ENCODE data around the gene ARHGAP24. TPM values are rescaled to one million over a fixed set of nuclear protein-coding genes. Genes with fewer than 3 reads are reported as not detected.

ARHGAP24 gene
- total and polyA plus RNA-seq, 2 donors from 2014 or later: 78.1 to 94.7 TPM

DNA sequence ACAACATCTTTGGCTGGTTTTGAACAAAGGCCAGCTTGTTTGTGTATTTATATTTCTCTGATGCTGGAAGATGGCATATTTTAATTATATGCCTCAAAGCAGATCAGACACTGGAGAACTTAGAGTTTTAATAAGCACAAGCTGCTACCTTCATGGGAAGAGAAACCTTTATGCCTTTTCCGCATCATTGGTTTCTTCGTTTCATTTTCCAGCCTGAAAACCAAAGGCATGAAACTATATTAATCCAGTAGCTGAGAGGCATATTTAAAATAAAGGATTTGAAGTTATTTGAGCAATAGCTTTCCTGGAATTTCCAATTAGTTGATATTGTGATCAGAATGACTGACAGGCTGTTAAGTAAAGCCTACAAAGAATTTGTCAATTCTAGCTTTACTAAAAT is 141.0 kb downstream of the ARHGAP24 start:
- FAIRE-seq: no peak
- intact Hi-C loops (cut with DNase I): no loop called here

GRCh38 chr4:85617202-85617601 is 142.3 kb downstream of the ARHGAP24 start:
- no peak for DNase-seq
- no peak for FAIRE-seq
- no peak for TF ChIP-seq CTCF (IDR thresholded peaks at IDR 0.05; ENCODE audit: borderline replicate concordance, extremely low read depth, insufficient read depth)
- H3K9me3 ChIP-seq (ENCODE audit: control insufficient read depth in 2 of 3, insufficient read depth in 1 of 3, low read length in 3 of 3): no peaks in the 10 kb centered on the region
- intact Hi-C loops (cut with DNase I): no loop called here
- H3K27ac ChIP-seq (ENCODE audit: low read depth in 2 of 2, low read length in 2 of 2): no peak overlapping the region
- H3K27me3 ChIP-seq (ENCODE audit: control insufficient read depth, insufficient read depth, low read length): no peaks in the 10 kb centered on the region
- H3K36me3 ChIP-seq (ENCODE audit: control insufficient read depth in 2 of 3, insufficient read depth in 3 of 3, low read length in 3 of 3): no peaks in the 10 kb centered on the region
- H3K4me3 ChIP-seq (ENCODE audit: low read length in 3 of 3): no peak overlapping the region
- no peak overlapping the region for H3K9ac ChIP-seq (ENCODE audit: low read length in 3 of 3)
- no peaks in the 10 kb centered on the region for H3K4me1 ChIP-seq (ENCODE audit: control insufficient read depth in 2 of 3, insufficient read depth in 2 of 3, low read depth in 1 of 3, low read length in 3 of 3)

More for the DNA sequence above, 141.0 kb downstream of the ARHGAP24 start:
- peak in 1 of 5 donors; percentile 9 for DNase-seq
- Histone ChIP-seq H3K4me3 (ENCODE audit: low read length in 3 of 3) (no peak overlapping the region), H3K27me3 (ENCODE audit: control insufficient read depth, insufficient read depth, low read length) (no peaks in the 10 kb centered on the region), H3K4me1 (ENCODE audit: control insufficient read depth in 2 of 3, insufficient read depth in 2 of 3, low read depth in 1 of 3, low read length in 3 of 3) (no peaks in the 10 kb centered on the region), H3K9ac (ENCODE audit: low read length in 3 of 3) (no peak overlapping the region), H3K36me3 (ENCODE audit: control insufficient read depth in 2 of 3, insufficient read depth in 3 of 3, low read length in 3 of 3) (no peaks in the 10 kb centered on the region), H3K9me3 (ENCODE audit: control insufficient read depth in 2 of 3, insufficient read depth in 1 of 3, low read length in 3 of 3) (no peaks in the 10 kb centered on the region), H3K27ac (ENCODE audit: low read depth in 2 of 2, low read length in 2 of 2) (no peak overlapping the region)
- no peak for TF ChIP-seq CTCF (IDR thresholded peaks at IDR 0.05; ENCODE audit: borderline replicate concordance, extremely low read depth, insufficient read depth)

- DNase-seq: no peak
- TF ChIP-seq CTCF (IDR thresholded peaks at IDR 0.05; ENCODE audit: borderline replicate concordance, extremely low read depth, insufficient read depth): no peak
- Histone ChIP-seq H3K27me3 (ENCODE audit: control insufficient read depth, insufficient read depth, low read length) (no peaks in the 10 kb centered on the region), H3K36me3 (ENCODE audit: control insufficient read depth in 2 of 3, insufficient read depth in 3 of 3, low read length in 3 of 3) (no peaks in the 10 kb centered on the region), H3K4me3 (ENCODE audit: low read length in 3 of 3) (no peak overlapping the region), H3K9ac (ENCODE audit: low read length in 3 of 3) (no peak overlapping the region), H3K4me1 (ENCODE audit: control insufficient read depth in 2 of 3, insufficient read depth in 2 of 3, low read depth in 1 of 3, low read length in 3 of 3) (no peaks in the 10 kb centered on the region), H3K9me3 (ENCODE audit: control insufficient read depth in 2 of 3, insufficient read depth in 1 of 3, low read length in 3 of 3) (peaks cover 0 to 9% (median 0%) of the 10 kb centered on the region in 3 donors), H3K27ac (ENCODE audit: low read depth in 2 of 2, low read length in 2 of 2) (no peak overlapping the region)
- no peak for FAIRE-seq
- intact Hi-C loops (cut with DNase I): no loop called here
Measured at GRCh38 chr4:85632981-85633380, 158.0 kb downstream of the ARHGAP24 start.

GRCh38 chr4:85637778-85638177 is 162.8 kb downstream of the ARHGAP24 start:
- Histone ChIP-seq H3K9me3 (ENCODE audit: control insufficient read depth in 2 of 3, insufficient read depth in 1 of 3, low read length in 3 of 3) (no peaks in the 10 kb centered on the region), H3K36me3 (ENCODE audit: control insufficient read depth in 2 of 3, insufficient read depth in 3 of 3, low read length in 3 of 3) (no peaks in the 10 kb centered on the region), H3K4me1 (ENCODE audit: control insufficient read depth in 2 of 3, insufficient read depth in 2 of 3, low read depth in 1 of 3, low read length in 3 of 3) (no peaks in the 10 kb centered on the region), H3K27ac (ENCODE audit: low read depth in 2 of 2, low read length in 2 of 2) (no peak overlapping the region), H3K4me3 (ENCODE audit: low read length in 3 of 3) (no peak overlapping the region), H3K27me3 (ENCODE audit: control insufficient read depth, insufficient read depth, low read length) (no peaks in the 10 kb centered on the region), H3K9ac (ENCODE audit: low read length in 3 of 3) (no peak overlapping the region)
- intact Hi-C loops (cut with DNase I): no loop called here
- no peak for TF ChIP-seq CTCF (IDR thresholded peaks at IDR 0.05; ENCODE audit: borderline replicate concordance, extremely low read depth, insufficient read depth)
- DNase-seq (no peak), FAIRE-seq (no peak)
